Measurements from ENCODE around the gene PFKFB3.

GRCh38 chr10:6154566-6154965, 48.2 kb upstream of the PFKFB3 start:
- TF ChIP-seq, protein P1, sequence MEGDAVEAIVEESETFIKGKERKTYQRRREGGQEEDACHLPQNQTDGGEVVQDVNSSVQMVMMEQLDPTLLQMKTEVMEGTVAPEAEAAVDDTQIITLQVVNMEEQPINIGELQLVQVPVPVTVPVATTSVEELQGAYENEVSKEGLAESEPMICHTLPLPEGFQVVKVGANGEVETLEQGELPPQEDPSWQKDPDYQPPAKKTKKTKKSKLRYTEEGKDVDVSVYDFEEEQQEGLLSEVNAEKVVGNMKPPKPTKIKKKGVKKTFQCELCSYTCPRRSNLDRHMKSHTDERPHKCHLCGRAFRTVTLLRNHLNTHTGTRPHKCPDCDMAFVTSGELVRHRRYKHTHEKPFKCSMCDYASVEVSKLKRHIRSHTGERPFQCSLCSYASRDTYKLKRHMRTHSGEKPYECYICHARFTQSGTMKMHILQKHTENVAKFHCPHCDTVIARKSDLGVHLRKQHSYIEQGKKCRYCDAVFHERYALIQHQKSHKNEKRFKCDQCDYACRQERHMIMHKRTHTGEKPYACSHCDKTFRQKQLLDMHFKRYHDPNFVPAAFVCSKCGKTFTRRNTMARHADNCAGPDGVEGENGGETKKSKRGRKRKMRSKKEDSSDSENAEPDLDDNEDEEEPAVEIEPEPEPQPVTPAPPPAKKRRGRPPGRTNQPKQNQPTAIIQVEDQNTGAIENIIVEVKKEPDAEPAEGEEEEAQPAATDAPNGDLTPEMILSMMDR (IDR thresholded peaks at IDR 0.05 in 8 of 11, conservative IDR thresholded peaks at IDR 0.05 in 3 of 11) = no peak
- peak in 1 of 3 donors; percentile 12 for TF ChIP-seq POLR2AphosphoS5 (IDR thresholded peaks at IDR 0.05)

Data from spleen (tissue), 7 donors.